Keratinocyte (primary cell): ENCODE results near the gene ABAT. TPM values are rescaled to one million over a fixed set of nuclear protein-coding genes. Genes with fewer than 3 reads are reported as not detected.

ENCODE experiments used
- DNase-seq: peaks from one replicate; pipeline ENCODE4 v3.0.0-alpha.2; 2011; ENCODE audit warnings: low read depth, missing footprints, low spot score
- FAIRE-seq: peaks from 2 replicates; lab custom pipeline; 2011; peaks lifted over from hg19 to GRCh38; lab: Jason Lieb, UNC
- H2AFZ ChIP-seq: 2 replicates; pipeline ENCODE4 v1.6.0; 2012; ENCODE audit warnings: low read length, control low read depth, inconsistent platforms; ENCODE audit not compliant: control insufficient read depth
- H3K27ac ChIP-seq: 2 replicates; pipeline ENCODE4 v1.5.1; 2011; ENCODE audit warnings: low read length; ENCODE audit not compliant: control insufficient read depth, insufficient read depth
- H3K27me3 ChIP-seq: 3 replicates; pipeline ENCODE4 v1.6.0; 2011; ENCODE audit warnings: low read length; ENCODE audit not compliant: control insufficient read depth, insufficient read depth; ENCODE audit errors: extremely low read depth
- H3K36me3 ChIP-seq, 2 experiments: 2 replicates in 1 of 2; 3 replicates in 1 of 2; pipeline ENCODE4 v1.5.1; 2011; ENCODE audit warnings: low read length in 2 of 2, mild to moderate bottlenecking in 1 of 2; ENCODE audit not compliant: control insufficient read depth in 2 of 2, insufficient read depth in 2 of 2; ENCODE audit errors: extremely low read depth in 1 of 2
- H3K4me1 ChIP-seq: 3 replicates; pipeline ENCODE4 v1.5.1; 2011; ENCODE audit warnings: low read length; ENCODE audit not compliant: control insufficient read depth, insufficient read depth; ENCODE audit errors: extremely low read depth
- H3K4me2 ChIP-seq: 3 replicates; pipeline ENCODE4 v1.6.0; 2011; ENCODE audit warnings: low read depth, low read length; ENCODE audit not compliant: control insufficient read depth, insufficient read depth; ENCODE audit errors: extremely low read depth
- H3K4me3 ChIP-seq, 3 experiments: fragments of 200-600 bp in 1 of 3; sonication (generic) in 1 of 3; 2 replicates in 2 of 3; 3 replicates in 1 of 3; pipeline ENCODE4 v1.5.1; 2011 to 2016; ENCODE audit warnings: low read length in 3 of 3, mild to moderate bottlenecking in 3 of 3, control low read depth in 2 of 3, inconsistent platforms in 1 of 3, low read depth in 1 of 3, mixed read lengths in 1 of 3, mixed run types in 1 of 3, moderate library complexity in 1 of 3; ENCODE audit not compliant: control insufficient read depth in 2 of 3, insufficient read depth in 2 of 3; ENCODE audit errors: extremely low read depth in 1 of 3
- H3K79me2 ChIP-seq: 2 replicates; pipeline ENCODE4 v1.6.0; 2012; ENCODE audit warnings: low read length; ENCODE audit not compliant: control insufficient read depth, insufficient read depth
- H3K9ac ChIP-seq: 3 replicates; pipeline ENCODE4 v1.6.0; 2011; ENCODE audit warnings: low read length; ENCODE audit not compliant: control insufficient read depth, insufficient read depth; ENCODE audit errors: extremely low read depth
- H3K9me1 ChIP-seq: 3 replicates; pipeline ENCODE4 v1.6.0; 2011; ENCODE audit warnings: low read length; ENCODE audit not compliant: control insufficient read depth, insufficient read depth; ENCODE audit errors: extremely low read depth
- H3K9me3 ChIP-seq: 2 replicates; pipeline ENCODE4 v1.5.1; 2012; ENCODE audit warnings: low read depth, low read length; ENCODE audit not compliant: control insufficient read depth
- H4K20me1 ChIP-seq: 3 replicates; pipeline ENCODE4 v1.6.0; 2011; ENCODE audit warnings: low read length; ENCODE audit not compliant: control insufficient read depth, insufficient read depth; ENCODE audit errors: extremely low read depth
- CTCF ChIP-seq, 3 experiments: IDR thresholded peaks in 1 of 3; conservative IDR thresholded peaks in 1 of 3; optimal IDR thresholded peaks in 1 of 3; 2 replicates in 2 of 3; 3 replicates in 1 of 3; pipeline versions ENCODE3 to v1.5.1; 2011; ENCODE audit warnings: low read length in 3 of 3, mild to moderate bottlenecking in 3 of 3, moderate library complexity in 2 of 3, control low read depth in 1 of 3, inconsistent platforms in 1 of 3; ENCODE audit not compliant: insufficient read depth in 2 of 3; ENCODE audit errors: extremely low read depth in 1 of 3
- EZH2 ChIP-seq: IDR thresholded peaks from one replicate; pipeline ENCODE4 v1.6.1; 2012; ENCODE audit warnings: inconsistent platforms, mild to moderate bottlenecking, low read length, moderate library complexity
- dilution Hi-C: fragments of 300-500 bp; cut with MboI; formaldehyde crosslinking; loops from one replicate; pipeline ENCODE4 v1.7.0; 2020; ENCODE audit warnings: low sequenced_read_pairs; ENCODE audit not compliant: extremely low pct_ligation_motif_present
- polyA plus RNA-seq, 5 experiments: library from polyadenylated mRNA; depleted of rRNA in 3 of 5; stranded (reverse) in 3 of 5; stranded (forward) in 1 of 5; unstranded in 1 of 5; fragments of >200 nt; gene quantifications; 1 replicate in 1 of 5; 2 replicates in 3 of 5; 3 replicates in 1 of 5; pipeline versions ENCODE4 v1.2.1 to v1.2.3, GENCODE V29; 2011 to 2012; ENCODE audit warnings: missing spikeins in 2 of 5, low read depth in 1 of 5, low replicate concordance in 1 of 5

Gene ABAT
- polyA plus RNA-seq, 1 donor (not counting 4 experiments of a cell fraction or from before 2014, with no cell fraction given), result 13.7 TPM

GRCh38 chr16:8708536-8708935 is 34.1 kb downstream of the ABAT start:
- Histone ChIP-seq H3K27ac (no peak overlapping the region), H3K4me2 (no peak overlapping the region), H2AFZ (no peak overlapping the region), H3K27me3 (no peaks in the 10 kb centered on the region), H3K9me3 (no peaks in the 10 kb centered on the region), H4K20me1 (no peaks in the 10 kb centered on the region), H3K79me2 (no peaks in the 10 kb centered on the region), H3K4me3 (no peak overlapping the region), H3K9ac (no peak overlapping the region), H3K9me1 (no peaks in the 10 kb centered on the region), H3K4me1 (no peaks in the 10 kb centered on the region), H3K36me3 (no peaks in the 10 kb centered on the region)
- DNase-seq (no peak), FAIRE-seq (no peak)
- dilution Hi-C loops, result no loop called here
- no peak for TF ChIP-seq CTCF (optimal IDR thresholded peaks at IDR 0.05 in 1 of 3, IDR thresholded peaks at IDR 0.05 in 1 of 3, conservative IDR thresholded peaks at IDR 0.05 in 1 of 3; ENCODE audit: extremely low read depth in 1 of 3, insufficient read depth in 2 of 3, low read length in 3 of 3)
- no peak for TF ChIP-seq EZH2

- Histone ChIP-seq H3K27me3 (no peaks in the 10 kb centered on the region), H3K9me1 (no peaks in the 10 kb centered on the region), H3K4me1 (no peaks in the 10 kb centered on the region), H3K79me2 (no peaks in the 10 kb centered on the region), H4K20me1 (no peaks in the 10 kb centered on the region), H3K9ac (no peak overlapping the region), H3K4me3 (no peak overlapping the region), H3K9me3 (peaks cover 2% of the 10 kb centered on the region), H2AFZ (no peak overlapping the region), H3K27ac (no peak overlapping the region), H3K4me2 (no peak overlapping the region), H3K36me3 (no peaks in the 10 kb centered on the region)
- no peak for TF ChIP-seq CTCF (optimal IDR thresholded peaks at IDR 0.05 in 1 of 3, IDR thresholded peaks at IDR 0.05 in 1 of 3, conservative IDR thresholded peaks at IDR 0.05 in 1 of 3; ENCODE audit: extremely low read depth in 1 of 3, insufficient read depth in 2 of 3, low read length in 3 of 3)
- no peak for TF ChIP-seq EZH2
- dilution Hi-C loops, result no loop called here
- FAIRE-seq (no peak), DNase-seq (no peak)
These were observed 38.4 kb downstream of the ABAT start for GRCh38 chr16:8712589-8713361.
